GM04504 (cell line): ENCODE data around the gene LRSAM1.

ENCODE experiments used
- DNase-seq: peaks from one replicate; pipeline ENCODE4 v3.0.0-alpha.2; 2012; ENCODE audit warnings: low read depth

Gene LRSAM1

GRCh38 chr9:127497656-127498290, 46.5 kb downstream of the LRSAM1 start:
- no peak for DNase-seq

GRCh38 chr9:127498298-127498697, 47.0 kb downstream of the LRSAM1 start:
- no peak for DNase-seq

GRCh38 chr9:127500399-127500798, 49.1 kb downstream of the LRSAM1 start:
- DNase-seq = no peak

- no peak for DNase-seq
Measured at GRCh38 chr9:127500862-127501261, 49.6 kb downstream of the LRSAM1 start.

GRCh38 chr9:127501821-127502343, 50.6 kb downstream of the LRSAM1 start:
- DNase-seq = no peak

GRCh38 chr9:127502706-127503378, 51.5 kb downstream of the LRSAM1 start:
- DNase-seq = no peak

GRCh38 chr9:127503379-127503921, 52.1 kb downstream of the LRSAM1 start:
- no peak for DNase-seq

GRCh38 chr9:127503947-127504886, 52.9 kb downstream of the LRSAM1 start:
- DNase-seq = peak; percentile 53

- no peak for DNase-seq
Measured at GRCh38 chr9:127504887-127505251, 53.6 kb downstream of the LRSAM1 start.

- no peak for DNase-seq
Measured at GRCh38 chr9:127505396-127506116, 54.2 kb downstream of the LRSAM1 start.

- no peak for DNase-seq
Measured at GRCh38 chr9:127506117-127506813, 55.0 kb downstream of the LRSAM1 start.

- DNase-seq = no peak
Measured at GRCh38 chr9:127506814-127507750, 55.8 kb downstream of the LRSAM1 start.

GRCh38 chr9:127507751-127508648, 56.7 kb downstream of the LRSAM1 start:
- DNase-seq = no peak

GRCh38 chr9:127508901-127509260, 57.6 kb downstream of the LRSAM1 start:
- no peak for DNase-seq

- DNase-seq = no peak
Measured at GRCh38 chr9:127509261-127509954, 58.1 kb downstream of the LRSAM1 start.

GRCh38 chr9:127509955-127510299, 58.6 kb downstream of the LRSAM1 start:
- DNase-seq = no peak

GRCh38 chr9:127514468-127514867, 63.2 kb downstream of the LRSAM1 start:
- no peak for DNase-seq

- DNase-seq = no peak
Measured at GRCh38 chr9:127516835-127517607, 65.7 kb downstream of the LRSAM1 start.
